H9 (cell line): Measurements from ENCODE around the gene HUNK. TPM values are rescaled to one million over a fixed set of nuclear protein-coding genes. Genes with fewer than 3 reads are reported as not detected.

Experiments
- DNase-seq: peaks from one replicate; pipeline ENCODE4 v3.0.0-alpha.2; 2017
- H2AFZ ChIP-seq: one replicate; pipeline ENCODE4 v1.6.1; 2013; ENCODE audit warnings: mild to moderate bottlenecking, low read length, control low read depth, moderate library complexity
- H2AK5ac ChIP-seq: 2 replicates; pipeline ENCODE4 v1.6.1; 2013; ENCODE audit warnings: low read length, control low read depth, mixed read lengths; ENCODE audit not compliant: insufficient read length
- H2BK120ac ChIP-seq: one replicate; pipeline ENCODE4 v1.6.1; 2013; ENCODE audit warnings: low read depth, mild to moderate bottlenecking, low read length, control low read depth, inconsistent platforms; ENCODE audit not compliant: poor library complexity, severe bottlenecking
- H2BK12ac ChIP-seq: 2 replicates; pipeline ENCODE4 v1.6.1; 2013; ENCODE audit warnings: low read length, control low read depth, mixed read lengths, low read depth; ENCODE audit not compliant: insufficient read length
- H2BK15ac ChIP-seq: 2 replicates; pipeline ENCODE4 v1.6.1; 2013; ENCODE audit warnings: low read depth, low read length, control low read depth
- H2BK20ac ChIP-seq: one replicate; pipeline ENCODE4 v1.6.1; 2013; ENCODE audit warnings: low read depth, mild to moderate bottlenecking, low read length, control low read depth, inconsistent platforms; ENCODE audit not compliant: poor library complexity, severe bottlenecking
- H2BK5ac ChIP-seq: 2 replicates; pipeline ENCODE4 v1.6.1; 2013; ENCODE audit warnings: low read length, control low read depth, mixed read lengths; ENCODE audit not compliant: insufficient read length
- H3K14ac ChIP-seq: 2 replicates; pipeline ENCODE4 v1.6.1; 2013; ENCODE audit warnings: low read length, control low read depth; ENCODE audit not compliant: insufficient read depth
- H3K18ac ChIP-seq: 2 replicates; pipeline ENCODE4 v1.6.1; 2013; ENCODE audit warnings: low read depth, mild to moderate bottlenecking, mixed read lengths, low read length, control low read depth; ENCODE audit not compliant: insufficient read length
- H3K23ac ChIP-seq: 2 replicates; pipeline ENCODE4 v1.6.1; 2013; ENCODE audit warnings: low read length, control low read depth, mixed read lengths, low read depth; ENCODE audit not compliant: insufficient read length
- H3K23me2 ChIP-seq: 2 replicates; pipeline ENCODE4 v1.6.1; 2013; ENCODE audit warnings: low read depth, mild to moderate bottlenecking, mixed read lengths, low read length, control low read depth; ENCODE audit not compliant: insufficient read length, poor library complexity, severe bottlenecking
- H3K27ac ChIP-seq: 2 replicates; pipeline ENCODE4 v1.5.1; 2013; ENCODE audit warnings: low read length, control low read depth, mixed read lengths, low read depth; ENCODE audit not compliant: insufficient read length
- H3K27me3 ChIP-seq: 2 replicates; pipeline ENCODE4 v1.6.1; 2013; ENCODE audit warnings: low read length, control low read depth, inconsistent platforms; ENCODE audit not compliant: insufficient read depth
- H3K4ac ChIP-seq: 2 replicates; pipeline ENCODE4 v1.6.1; 2013; ENCODE audit warnings: low read depth, mild to moderate bottlenecking, control low read depth, inconsistent platforms, low read length, moderate library complexity
- H3K4me1 ChIP-seq: 2 replicates; pipeline ENCODE4 v1.6.1; 2013; ENCODE audit warnings: low read length, control low read depth, inconsistent platforms; ENCODE audit not compliant: insufficient read depth
- H3K4me2 ChIP-seq: 2 replicates; pipeline ENCODE4 v1.6.1; 2013; ENCODE audit warnings: low read length, control low read depth, mixed read lengths; ENCODE audit not compliant: insufficient read length, insufficient read depth
- H3K56ac ChIP-seq: 2 replicates; pipeline ENCODE4 v1.6.1; 2013; ENCODE audit warnings: low read depth, mild to moderate bottlenecking, mixed read lengths, low read length, control low read depth; ENCODE audit not compliant: insufficient read length
- H3K79me1 ChIP-seq: 2 replicates; pipeline ENCODE4 v1.6.1; 2013; ENCODE audit warnings: low read depth, mild to moderate bottlenecking, moderate library complexity, low read length, control low read depth, inconsistent platforms; ENCODE audit not compliant: insufficient read depth, poor library complexity, severe bottlenecking
- H3K79me2 ChIP-seq: 2 replicates; pipeline ENCODE4 v1.6.1; 2013; ENCODE audit warnings: low read length, control low read depth, inconsistent platforms; ENCODE audit not compliant: insufficient read depth
- H3K9ac ChIP-seq: 2 replicates; pipeline ENCODE4 v1.6.1; 2013; ENCODE audit warnings: low read length, control low read depth, mixed read lengths; ENCODE audit not compliant: insufficient read length; ENCODE audit errors: extremely low read depth
- H3K9me3 ChIP-seq: one replicate; pipeline ENCODE4 v1.6.1; 2013; ENCODE audit warnings: low read depth, low read length, inconsistent platforms; ENCODE audit not compliant: control insufficient read depth
- H3T11ph ChIP-seq: one replicate; pipeline ENCODE4 v1.6.1; 2013; ENCODE audit warnings: mild to moderate bottlenecking, low read length, control low read depth, inconsistent platforms
- H4K20me1 ChIP-seq: one replicate; pipeline ENCODE4 v1.6.1; 2013; ENCODE audit not compliant: control insufficient read depth, insufficient read length, insufficient read depth
- H4K5ac ChIP-seq: 2 replicates; pipeline ENCODE4 v1.6.1; 2013; ENCODE audit warnings: low read depth, mild to moderate bottlenecking, mixed read lengths, low read length, control low read depth; ENCODE audit not compliant: insufficient read length
- H4K8ac ChIP-seq: replicated peaks from 2 replicates; pipeline ENCODE4 v1.6.1; 2013; ENCODE audit warnings: low read length, control low read depth, mixed read lengths, low read depth; ENCODE audit not compliant: insufficient read length
- H4K91ac ChIP-seq: 2 replicates; pipeline ENCODE4 v1.6.1; 2013; ENCODE audit warnings: low read depth, mild to moderate bottlenecking, moderate library complexity, mixed read lengths, low read length, control low read depth; ENCODE audit not compliant: insufficient read length
- H3K27ac Mint-ChIP-seq, 3 experiments: 2 replicates in 2 of 3; 3 replicates in 1 of 3; pipeline ENCODE4 v1.8.0; 2020 to 2021; ENCODE audit warnings: mixed read lengths in 3 of 3, mild to moderate bottlenecking in 1 of 3, moderate library complexity in 1 of 3
- H3K27me3 Mint-ChIP-seq: 2 replicates; pipeline ENCODE4 v1.8.0; 2021; ENCODE audit warnings: low read depth, mild to moderate bottlenecking, moderate library complexity, mixed read lengths
- H3K36me3 Mint-ChIP-seq, 3 experiments: 2 replicates in 2 of 3; 3 replicates in 1 of 3; pipeline ENCODE4 v1.8.0; 2020 to 2021; ENCODE audit warnings: low read depth in 3 of 3, mixed read lengths in 3 of 3; ENCODE audit not compliant: insufficient read depth in 1 of 3
- H3K4me1 Mint-ChIP-seq, 2 experiments: 2 replicates each; pipeline ENCODE4 v1.8.0; 2020; ENCODE audit warnings: mixed read lengths in 2 of 2
- H3K4me3 Mint-ChIP-seq, 2 experiments: 2 replicates in 1 of 2; 3 replicates in 1 of 2; pipeline ENCODE4 v1.8.0; 2020 to 2021; ENCODE audit warnings: mild to moderate bottlenecking in 2 of 2, mixed read lengths in 2 of 2, moderate library complexity in 1 of 2
- H3K9me3 Mint-ChIP-seq, 2 experiments: 2 replicates in 1 of 2; 3 replicates in 1 of 2; pipeline ENCODE4 v1.8.0; 2020; ENCODE audit warnings: mild to moderate bottlenecking in 2 of 2, mixed read lengths in 2 of 2, moderate library complexity in 1 of 2
- WGBS: extraction: QIAGEN DNeasy Blood & Tissue Kit; methylation state at CpG from one replicate; pipeline ENCODE4 v1.1.7; 2013; ENCODE audit warnings: missing lambda C conversion rate, low lambda C conversion rate, mixed read lengths; ENCODE audit not compliant: insufficient read length; ENCODE audit errors: extremely low coverage; 5-methylcytosine and 5-hydroxymethylcytosine counted together
- total RNA-seq: library from RNA; stranded (reverse); gene quantifications from 2 replicates; pipeline ENCODE4 v1.2.1, GENCODE V29; 2021
- TF ChIP-seq, protein P1 (sequence below): fragments of 200-600 bp; sonication (generic); conservative IDR thresholded peaks from 3 replicates; pipeline ENCODE4 v1.8.0; 2021; ENCODE audit warnings: antibody characterized with exemption, mild to moderate bottlenecking

HUNK gene
- total RNA-seq, 1 experiment from 2014 or later, result 5.8 TPM

DNA sequence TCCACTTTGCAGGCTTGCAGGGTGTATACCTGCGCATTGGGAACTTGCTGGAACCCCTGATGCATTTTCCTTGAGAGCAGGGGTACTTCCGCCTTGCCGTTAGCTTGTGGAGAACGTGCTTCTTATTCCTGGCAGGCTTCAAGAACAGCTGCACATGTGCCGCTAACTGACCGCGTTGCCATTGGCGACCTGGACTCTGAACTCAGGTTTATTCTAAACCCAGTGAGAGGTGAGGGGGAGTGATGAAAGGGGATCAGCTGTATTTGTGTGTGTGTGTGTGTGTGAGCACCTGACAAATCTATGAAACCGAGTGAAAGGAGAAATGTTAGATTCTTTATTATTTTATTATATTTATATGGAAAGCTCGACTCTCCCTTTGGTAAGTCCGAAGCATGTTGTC, 128.6 kb downstream of the HUNK start:
- Histone ChIP-seq H2AK5ac (no peak overlapping the region), H3K18ac (no peak overlapping the region), H3K9me3 (no peaks in the 10 kb centered on the region), H3K4ac (no peak overlapping the region), H2BK12ac (no peak overlapping the region), H3K56ac (no peak overlapping the region), H3T11ph (no peak overlapping the region), H3K23me2 (no peaks in the 10 kb centered on the region), H3K27me3 (no peaks in the 10 kb centered on the region), H3K9ac (no peak overlapping the region), H2BK20ac (no peak overlapping the region), H2AFZ (no peak overlapping the region), H4K91ac (no peak overlapping the region), H4K20me1 (no peaks in the 10 kb centered on the region), H2BK5ac (no peak overlapping the region), H3K14ac (no peak overlapping the region), H4K5ac (no peak overlapping the region), H3K79me1 (no peaks in the 10 kb centered on the region), H2BK120ac (no peak overlapping the region), H2BK15ac (no peak overlapping the region), H3K79me2 (no peaks in the 10 kb centered on the region), H3K4me1 (no peaks in the 10 kb centered on the region), H3K23ac (no peak overlapping the region), H4K8ac (no peak overlapping the region), H3K27ac (no peak overlapping the region), H3K4me2 (no peak overlapping the region)
- peaks cover 3 to 4% of the 10 kb centered on the region in 2 experiments; a peak in 1 of 4 replicates for H3K4me1 Mint-ChIP-seq
- no peaks in the 10 kb centered on the region for H3K27me3 Mint-ChIP-seq
- H3K27ac Mint-ChIP-seq, result no peak overlapping the region
- no peak for DNase-seq
- no CpG with 5 or more reads among the region's 11 CpGs for WGBS
- no peak overlapping the region for H3K4me3 Mint-ChIP-seq
- peaks cover 6 to 20% (median 9%) of the 10 kb centered on the region in 3 experiments; a peak in 6 of 7 replicates for H3K36me3 Mint-ChIP-seq
- TF ChIP-seq, protein P1, sequence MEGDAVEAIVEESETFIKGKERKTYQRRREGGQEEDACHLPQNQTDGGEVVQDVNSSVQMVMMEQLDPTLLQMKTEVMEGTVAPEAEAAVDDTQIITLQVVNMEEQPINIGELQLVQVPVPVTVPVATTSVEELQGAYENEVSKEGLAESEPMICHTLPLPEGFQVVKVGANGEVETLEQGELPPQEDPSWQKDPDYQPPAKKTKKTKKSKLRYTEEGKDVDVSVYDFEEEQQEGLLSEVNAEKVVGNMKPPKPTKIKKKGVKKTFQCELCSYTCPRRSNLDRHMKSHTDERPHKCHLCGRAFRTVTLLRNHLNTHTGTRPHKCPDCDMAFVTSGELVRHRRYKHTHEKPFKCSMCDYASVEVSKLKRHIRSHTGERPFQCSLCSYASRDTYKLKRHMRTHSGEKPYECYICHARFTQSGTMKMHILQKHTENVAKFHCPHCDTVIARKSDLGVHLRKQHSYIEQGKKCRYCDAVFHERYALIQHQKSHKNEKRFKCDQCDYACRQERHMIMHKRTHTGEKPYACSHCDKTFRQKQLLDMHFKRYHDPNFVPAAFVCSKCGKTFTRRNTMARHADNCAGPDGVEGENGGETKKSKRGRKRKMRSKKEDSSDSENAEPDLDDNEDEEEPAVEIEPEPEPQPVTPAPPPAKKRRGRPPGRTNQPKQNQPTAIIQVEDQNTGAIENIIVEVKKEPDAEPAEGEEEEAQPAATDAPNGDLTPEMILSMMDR, result no peak
- no peaks in the 10 kb centered on the region for H3K9me3 Mint-ChIP-seq
